ENCODE data around the gene SND1. TPM values are rescaled to one million over a fixed set of nuclear protein-coding genes. Genes with fewer than 3 reads are reported as not detected.
"Not testable (repeated sequence)": the region's sequence is repeated elsewhere in the genome, so short reads cannot be mapped to it uniquely, and the experiment has no call there.

The SND1 gene
- total and polyA plus RNA-seq, 4 donors: 50.3 to 150 (median 105) TPM

DNA sequence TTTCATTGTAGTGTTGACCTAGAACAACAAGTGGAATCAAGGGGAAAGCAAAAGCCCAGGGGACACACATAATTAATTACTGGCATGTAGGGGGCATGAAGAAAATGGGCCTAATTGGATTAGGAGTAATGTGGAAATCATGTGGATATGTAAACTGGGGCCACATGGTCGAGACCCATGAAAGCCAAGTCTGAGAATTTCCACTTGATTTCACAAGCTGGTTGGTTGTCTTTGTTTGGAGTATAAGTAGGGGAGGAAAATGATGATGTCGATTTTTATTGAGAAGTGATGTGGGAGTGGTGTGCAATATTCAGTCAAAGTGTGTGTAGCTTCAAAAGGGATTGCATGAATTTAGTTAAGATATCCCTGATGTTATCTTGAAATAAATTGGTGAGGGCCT, 247.4 kb downstream of the SND1 start:
- 97% methylated on average over 2 of the region's 2 CpGs for WGBS, 2 donors
- ATAC-seq (ENCODE audit: low FRiP score): no peak
- H3K9me3 ChIP-seq (ENCODE audit: control insufficient read depth, low read length): no peaks in the 10 kb centered on the region
- no peak overlapping the region for H3K4me3 ChIP-seq (ENCODE audit: low read length in 2 of 2)
- H3K27me3 ChIP-seq (ENCODE audit: control insufficient read depth in 1 of 2, insufficient read depth in 2 of 2, low read length in 1 of 2): no peaks in the 10 kb centered on the region
- peaks cover 0 to 6% of the 10 kb centered on the region in 2 donors for H3K4me1 ChIP-seq (ENCODE audit: control insufficient read depth in 1 of 2, insufficient read depth in 2 of 2, low read length in 2 of 2)
- no peak overlapping the region for H3K27ac ChIP-seq (ENCODE audit: low read depth in 1 of 2, low read length in 2 of 2)
- no peaks in the 10 kb centered on the region for H3K36me3 ChIP-seq (ENCODE audit: control insufficient read depth in 1 of 2, insufficient read depth in 2 of 2, low read length in 1 of 2)
- intact Hi-C loops (cut with DNase I): no loop called here
- no peak for DNase-seq

DNA sequence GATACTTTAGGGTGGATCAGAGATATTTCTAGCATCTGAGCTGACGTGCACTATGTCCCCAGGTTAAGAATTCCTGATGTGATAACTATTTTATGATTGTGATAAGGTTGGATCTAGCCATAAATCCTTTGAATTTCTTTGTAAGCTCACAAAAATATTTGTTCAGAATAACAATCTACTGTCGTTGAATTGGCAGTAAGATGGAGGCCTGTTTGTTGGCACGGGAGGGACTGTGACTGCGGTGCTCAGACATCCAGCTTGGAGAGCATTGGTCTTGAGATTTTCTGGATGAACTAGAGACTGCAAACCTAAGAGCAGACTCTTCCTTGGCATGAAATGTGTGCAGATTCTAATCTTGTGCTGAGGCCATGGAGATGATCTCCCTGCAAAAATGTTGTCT, 248.1 kb downstream of the SND1 start:
- ATAC-seq (ENCODE audit: low FRiP score): no peak
- intact Hi-C loops (cut with DNase I): no loop called here
- no peak overlapping the region for H3K27ac ChIP-seq (ENCODE audit: low read depth in 1 of 2, low read length in 2 of 2)
- no peaks in the 10 kb centered on the region for H3K9me3 ChIP-seq (ENCODE audit: control insufficient read depth, low read length)
- no peak for DNase-seq
- peaks cover 0 to 6% of the 10 kb centered on the region in 2 donors for H3K4me1 ChIP-seq (ENCODE audit: control insufficient read depth in 1 of 2, insufficient read depth in 2 of 2, low read length in 2 of 2)
- 23 to 28% methylated on average over 4 of the region's 4 CpGs for WGBS, 2 donors
- H3K36me3 ChIP-seq (ENCODE audit: control insufficient read depth in 1 of 2, insufficient read depth in 2 of 2, low read length in 1 of 2): no peaks in the 10 kb centered on the region
- no peak overlapping the region for H3K4me3 ChIP-seq (ENCODE audit: low read length in 2 of 2)
- no peaks in the 10 kb centered on the region for H3K27me3 ChIP-seq (ENCODE audit: control insufficient read depth in 1 of 2, insufficient read depth in 2 of 2, low read length in 1 of 2)

DNA sequence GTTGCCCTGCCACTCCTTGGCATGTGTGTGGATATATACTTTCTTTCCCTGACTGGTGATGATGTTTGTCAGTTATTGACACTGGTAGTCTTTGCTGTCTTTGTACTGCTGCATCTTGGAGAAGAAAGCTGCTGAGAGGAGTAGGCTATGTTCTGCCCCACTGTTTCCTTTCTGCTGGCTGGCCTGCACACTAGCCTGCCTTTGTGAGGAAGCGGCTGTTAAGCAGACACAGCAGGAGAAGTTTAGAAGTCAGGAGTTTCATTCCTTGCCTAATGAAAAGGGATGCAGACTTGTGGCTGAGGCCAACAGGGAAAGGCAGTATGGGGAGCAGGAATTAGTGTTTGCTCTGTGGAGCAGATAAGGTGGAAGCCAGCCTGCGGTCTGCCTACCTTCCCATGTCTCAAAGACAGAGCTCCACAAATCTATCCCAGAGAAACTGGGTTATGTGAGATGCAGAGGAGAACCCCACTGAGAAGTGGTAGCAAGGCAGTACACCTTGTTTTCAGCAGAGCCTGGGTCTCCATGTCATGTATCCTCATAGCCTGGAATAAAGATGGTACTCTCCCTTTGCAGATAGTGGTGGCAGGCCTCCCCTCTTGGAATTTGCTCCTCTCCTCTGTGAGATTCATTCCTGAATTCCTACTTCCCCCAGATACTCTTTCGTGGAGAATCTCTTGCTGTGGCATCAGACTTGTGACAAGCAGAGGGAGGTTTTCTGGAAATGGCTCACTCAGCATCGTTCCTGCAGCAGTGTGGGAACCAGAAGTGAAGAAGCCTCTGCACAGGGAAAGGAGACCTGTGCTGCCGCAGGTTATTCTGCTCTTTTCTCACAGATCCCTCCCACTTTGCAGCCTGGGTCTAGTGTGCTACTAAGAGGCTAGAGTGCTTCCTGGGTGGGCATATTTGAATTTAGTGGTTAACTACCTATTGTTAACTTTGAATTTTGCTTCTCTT, 249.0 kb downstream of the SND1 start:
- DNase-seq (peak in 1 of 2 donors; percentile 49), ATAC-seq (ENCODE audit: low FRiP score) (peak; percentile 44)
- Histone ChIP-seq H3K4me1 (ENCODE audit: control insufficient read depth in 1 of 2, insufficient read depth in 2 of 2, low read length in 2 of 2) (peaks cover 0 to 6% of the 10 kb centered on the region in 2 donors), H3K27me3 (ENCODE audit: control insufficient read depth in 1 of 2, insufficient read depth in 2 of 2, low read length in 1 of 2) (no peaks in the 10 kb centered on the region), H3K36me3 (ENCODE audit: control insufficient read depth in 1 of 2, insufficient read depth in 2 of 2, low read length in 1 of 2) (peaks cover 0 to 3% of the 10 kb centered on the region in 2 donors), H3K27ac (ENCODE audit: low read depth in 1 of 2, low read length in 2 of 2) (no peak overlapping the region), H3K9me3 (ENCODE audit: control insufficient read depth, low read length) (no peaks in the 10 kb centered on the region), H3K4me3 (ENCODE audit: low read length in 2 of 2) (no peak overlapping the region)
- 86 to 90% methylated on average over 5 of the region's 5 CpGs for WGBS, 2 donors
- intact Hi-C loops (cut with DNase I): no loop called here

- Histone ChIP-seq H3K27ac (ENCODE audit: low read depth in 1 of 2, low read length in 2 of 2) (no peak overlapping the region), H3K4me3 (ENCODE audit: low read length in 2 of 2) (no peak overlapping the region), H3K27me3 (ENCODE audit: control insufficient read depth in 1 of 2, insufficient read depth in 2 of 2, low read length in 1 of 2) (no peaks in the 10 kb centered on the region), H3K9me3 (ENCODE audit: control insufficient read depth, low read length) (no peaks in the 10 kb centered on the region), H3K36me3 (ENCODE audit: control insufficient read depth in 1 of 2, insufficient read depth in 2 of 2, low read length in 1 of 2) (peaks cover 0 to 6% of the 10 kb centered on the region in 2 donors), H3K4me1 (ENCODE audit: control insufficient read depth in 1 of 2, insufficient read depth in 2 of 2, low read length in 2 of 2) (peaks cover 0 to 6% of the 10 kb centered on the region in 2 donors)
- ATAC-seq (ENCODE audit: low FRiP score) (no peak), DNase-seq (no peak)
- intact Hi-C loops (cut with DNase I): no loop called here
- 75 to 85% methylated on average over 5 of the region's 5 CpGs for WGBS, 2 donors
Observed at GRCh38 chr7:127901895-127902703, 250.1 kb downstream of the SND1 start.

GRCh38 chr7:127902753-127903152, 250.8 kb downstream of the SND1 start:
- H3K27me3 ChIP-seq (ENCODE audit: control insufficient read depth in 1 of 2, insufficient read depth in 2 of 2, low read length in 1 of 2); H3K4me3 ChIP-seq (ENCODE audit: low read length in 2 of 2); H3K9me3 ChIP-seq (ENCODE audit: control insufficient read depth, low read length); H3K36me3 ChIP-seq (ENCODE audit: control insufficient read depth in 1 of 2, insufficient read depth in 2 of 2, low read length in 1 of 2); H3K4me1 ChIP-seq (ENCODE audit: control insufficient read depth in 1 of 2, insufficient read depth in 2 of 2, low read length in 2 of 2); ATAC-seq (ENCODE audit: low FRiP score); H3K27ac ChIP-seq (ENCODE audit: low read depth in 1 of 2, low read length in 2 of 2); DNase-seq; intact Hi-C loops (cut with DNase I): not testable (repeated sequence)
- 96 to 98% methylated on average over 6 of the region's 6 CpGs for WGBS, 2 donors

- ATAC-seq (ENCODE audit: low FRiP score): no peak
- no peaks in the 10 kb centered on the region for H3K9me3 ChIP-seq (ENCODE audit: control insufficient read depth, low read length)
- no peak overlapping the region for H3K4me3 ChIP-seq (ENCODE audit: low read length in 2 of 2)
- intact Hi-C loops (cut with DNase I): no loop called here
- DNase-seq: no peak
- H3K27me3 ChIP-seq (ENCODE audit: control insufficient read depth in 1 of 2, insufficient read depth in 2 of 2, low read length in 1 of 2): no peaks in the 10 kb centered on the region
- peaks cover 0 to 6% of the 10 kb centered on the region in 2 donors for H3K36me3 ChIP-seq (ENCODE audit: control insufficient read depth in 1 of 2, insufficient read depth in 2 of 2, low read length in 1 of 2)
- H3K27ac ChIP-seq (ENCODE audit: low read depth in 1 of 2, low read length in 2 of 2): no peak overlapping the region
- 86 to 90% methylated on average over 4 of the region's 4 CpGs for WGBS, 2 donors
- H3K4me1 ChIP-seq (ENCODE audit: control insufficient read depth in 1 of 2, insufficient read depth in 2 of 2, low read length in 2 of 2): peaks cover 0 to 6% of the 10 kb centered on the region in 2 donors
Observed at GRCh38 chr7:127903892-127904669, 252.1 kb downstream of the SND1 start.

- H3K4me1 ChIP-seq (ENCODE audit: control insufficient read depth in 1 of 2, insufficient read depth in 2 of 2, low read length in 2 of 2): peaks cover 0 to 6% of the 10 kb centered on the region in 2 donors
- H3K4me3 ChIP-seq (ENCODE audit: low read length in 2 of 2): no peak overlapping the region
- WGBS, 2 donors: 77 to 83% methylated on average over 6 of the region's 6 CpGs
- no peaks in the 10 kb centered on the region for H3K27me3 ChIP-seq (ENCODE audit: control insufficient read depth in 1 of 2, insufficient read depth in 2 of 2, low read length in 1 of 2)
- peaks cover 0 to 6% of the 10 kb centered on the region in 2 donors for H3K36me3 ChIP-seq (ENCODE audit: control insufficient read depth in 1 of 2, insufficient read depth in 2 of 2, low read length in 1 of 2)
- H3K9me3 ChIP-seq (ENCODE audit: control insufficient read depth, low read length): no peaks in the 10 kb centered on the region
- no peak for DNase-seq
- no peak for ATAC-seq (ENCODE audit: low FRiP score)
- H3K27ac ChIP-seq (ENCODE audit: low read depth in 1 of 2, low read length in 2 of 2): no peak overlapping the region
- intact Hi-C loops (cut with DNase I): no loop called here
Observed at GRCh38 chr7:127904670-127904985, 252.6 kb downstream of the SND1 start.

DNA sequence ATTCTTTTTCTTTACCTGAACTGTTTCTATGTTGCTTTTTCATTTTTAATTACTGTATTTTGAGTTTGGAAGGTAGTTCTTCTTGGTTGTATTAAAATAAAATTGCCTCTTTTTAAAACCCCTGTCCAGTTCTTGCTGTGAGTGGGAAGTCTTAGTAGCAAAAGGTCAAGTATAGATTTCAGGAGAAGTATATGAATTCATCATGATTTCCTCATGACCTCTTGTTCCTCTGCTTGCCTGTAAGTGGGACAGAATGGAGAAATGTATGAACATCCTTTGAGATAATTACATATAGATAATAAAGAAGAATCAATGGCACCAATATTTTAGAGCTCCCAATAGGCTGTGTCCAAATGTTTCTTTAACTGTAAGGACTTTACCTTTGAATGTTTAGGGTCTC, 253.0 kb downstream of the SND1 start:
- H3K36me3 ChIP-seq (ENCODE audit: control insufficient read depth in 1 of 2, insufficient read depth in 2 of 2, low read length in 1 of 2): peaks cover 0 to 6% of the 10 kb centered on the region in 2 donors
- peaks cover 0 to 6% of the 10 kb centered on the region in 2 donors for H3K4me1 ChIP-seq (ENCODE audit: control insufficient read depth in 1 of 2, insufficient read depth in 2 of 2, low read length in 2 of 2)
- no peak overlapping the region for H3K4me3 ChIP-seq (ENCODE audit: low read length in 2 of 2)
- H3K27ac ChIP-seq (ENCODE audit: low read depth in 1 of 2, low read length in 2 of 2): no peak overlapping the region
- ATAC-seq (ENCODE audit: low FRiP score) (no peak), DNase-seq (no peak)
- no peaks in the 10 kb centered on the region for H3K9me3 ChIP-seq (ENCODE audit: control insufficient read depth, low read length)
- H3K27me3 ChIP-seq (ENCODE audit: control insufficient read depth in 1 of 2, insufficient read depth in 2 of 2, low read length in 1 of 2): no peaks in the 10 kb centered on the region
- intact Hi-C loops (cut with DNase I): no loop called here
